ENCODE data around the gene SLC15A2.
A peak's percentile ranks its signal among the peaks of the same experiment; 100 is the strongest.

Gene SLC15A2

GRCh38 chr3:121988146-121988545 lies 93.9 kb downstream of the SLC15A2 start:
- H3K4me1 ChIP-seq: peaks cover 7% of the 10 kb centered on the region
- H3K9ac ChIP-seq: no peak overlapping the region
- H3K27ac ChIP-seq: no peak overlapping the region
- no peak overlapping the region for H3K4me2 ChIP-seq (ENCODE audit: low read length)
- H3K36me3 ChIP-seq (ENCODE audit: control insufficient read depth, insufficient read depth, low read length): no peaks in the 10 kb centered on the region
- H2AFZ ChIP-seq: no peak overlapping the region
- no peaks in the 10 kb centered on the region for H3K9me3 ChIP-seq (ENCODE audit: control insufficient read depth, low read length)
- no peaks in the 10 kb centered on the region for H3K79me2 ChIP-seq
- no peaks in the 10 kb centered on the region for H3K27me3 ChIP-seq (ENCODE audit: control insufficient read depth, insufficient read depth, low read length)
- TF ChIP-seq, protein P1, sequence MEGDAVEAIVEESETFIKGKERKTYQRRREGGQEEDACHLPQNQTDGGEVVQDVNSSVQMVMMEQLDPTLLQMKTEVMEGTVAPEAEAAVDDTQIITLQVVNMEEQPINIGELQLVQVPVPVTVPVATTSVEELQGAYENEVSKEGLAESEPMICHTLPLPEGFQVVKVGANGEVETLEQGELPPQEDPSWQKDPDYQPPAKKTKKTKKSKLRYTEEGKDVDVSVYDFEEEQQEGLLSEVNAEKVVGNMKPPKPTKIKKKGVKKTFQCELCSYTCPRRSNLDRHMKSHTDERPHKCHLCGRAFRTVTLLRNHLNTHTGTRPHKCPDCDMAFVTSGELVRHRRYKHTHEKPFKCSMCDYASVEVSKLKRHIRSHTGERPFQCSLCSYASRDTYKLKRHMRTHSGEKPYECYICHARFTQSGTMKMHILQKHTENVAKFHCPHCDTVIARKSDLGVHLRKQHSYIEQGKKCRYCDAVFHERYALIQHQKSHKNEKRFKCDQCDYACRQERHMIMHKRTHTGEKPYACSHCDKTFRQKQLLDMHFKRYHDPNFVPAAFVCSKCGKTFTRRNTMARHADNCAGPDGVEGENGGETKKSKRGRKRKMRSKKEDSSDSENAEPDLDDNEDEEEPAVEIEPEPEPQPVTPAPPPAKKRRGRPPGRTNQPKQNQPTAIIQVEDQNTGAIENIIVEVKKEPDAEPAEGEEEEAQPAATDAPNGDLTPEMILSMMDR (IDR thresholded peaks at IDR 0.05): no peak
- H3K4me3 ChIP-seq (ENCODE audit: low read depth, low read length): no peak overlapping the region

GRCh38 chr3:121989943-121990342 lies 95.7 kb downstream of the SLC15A2 start:
- Histone ChIP-seq H3K9ac (no peak overlapping the region), H3K79me2 (no peaks in the 10 kb centered on the region), H3K4me3 (ENCODE audit: low read depth, low read length) (no peak overlapping the region), H3K36me3 (ENCODE audit: control insufficient read depth, insufficient read depth, low read length) (no peaks in the 10 kb centered on the region), H3K4me2 (ENCODE audit: low read length) (no peak overlapping the region), H3K27ac (no peak overlapping the region), H3K9me3 (ENCODE audit: control insufficient read depth, low read length) (no peaks in the 10 kb centered on the region), H3K27me3 (ENCODE audit: control insufficient read depth, insufficient read depth, low read length) (no peaks in the 10 kb centered on the region), H2AFZ (no peak overlapping the region), H3K4me1 (peaks cover 7% of the 10 kb centered on the region)
- TF ChIP-seq, protein P1 (IDR thresholded peaks at IDR 0.05): peak; percentile 42

- Histone ChIP-seq H3K36me3 (ENCODE audit: control insufficient read depth, insufficient read depth, low read length) (no peaks in the 10 kb centered on the region), H3K4me1 (peaks cover 7% of the 10 kb centered on the region), H2AFZ (no peak overlapping the region), H3K79me2 (no peaks in the 10 kb centered on the region), H3K9me3 (ENCODE audit: control insufficient read depth, low read length) (no peaks in the 10 kb centered on the region), H3K4me3 (ENCODE audit: low read depth, low read length) (no peak overlapping the region), H3K9ac (no peak overlapping the region), H3K4me2 (ENCODE audit: low read length) (no peak overlapping the region), H3K27me3 (ENCODE audit: control insufficient read depth, insufficient read depth, low read length) (no peaks in the 10 kb centered on the region), H3K27ac (no peak overlapping the region)
- TF ChIP-seq, protein P1 (IDR thresholded peaks at IDR 0.05): no peak
These were observed 98.7 kb downstream of the SLC15A2 start for GRCh38 chr3:121992601-121993560.
